KBM-7 (cell line): ENCODE results near the gene HBEGF.

ENCODE experiments used
- DNase-seq: peaks from one replicate; pipeline ENCODE4 v3.0.0-alpha.2; 2015
- in situ Hi-C: fragments of 300-500 bp; cut with MboI; formaldehyde crosslinking; loops from 2 replicates; pipeline ENCODE4 v1.14.3; 2020; ENCODE audit warnings: low sequenced_read_pairs, low pct_unique_long_range_greater_than_20kb, mixed read lengths

The HBEGF gene

DNA sequence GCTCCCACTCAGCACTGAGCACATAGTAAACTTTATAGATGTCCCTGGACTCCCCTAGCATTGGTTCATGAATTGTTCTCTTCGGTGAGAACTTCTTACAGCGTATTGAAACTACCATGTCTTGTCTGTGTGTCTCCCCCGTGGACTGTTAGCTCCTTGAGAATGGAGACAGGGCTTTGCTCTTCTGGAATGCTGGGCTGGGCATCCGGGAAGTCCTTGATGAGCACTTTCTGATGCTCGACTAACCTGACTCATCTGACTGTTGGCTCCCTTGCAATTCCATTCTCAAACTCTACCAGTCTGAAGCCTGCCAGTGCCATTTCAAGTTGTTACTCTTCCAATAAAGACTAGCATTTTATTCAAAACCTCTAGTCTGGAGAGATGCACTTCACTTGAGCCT is 28.5 kb downstream of the HBEGF start:
- DNase-seq: no peak
- in situ Hi-C loops: no loop called here

DNA sequence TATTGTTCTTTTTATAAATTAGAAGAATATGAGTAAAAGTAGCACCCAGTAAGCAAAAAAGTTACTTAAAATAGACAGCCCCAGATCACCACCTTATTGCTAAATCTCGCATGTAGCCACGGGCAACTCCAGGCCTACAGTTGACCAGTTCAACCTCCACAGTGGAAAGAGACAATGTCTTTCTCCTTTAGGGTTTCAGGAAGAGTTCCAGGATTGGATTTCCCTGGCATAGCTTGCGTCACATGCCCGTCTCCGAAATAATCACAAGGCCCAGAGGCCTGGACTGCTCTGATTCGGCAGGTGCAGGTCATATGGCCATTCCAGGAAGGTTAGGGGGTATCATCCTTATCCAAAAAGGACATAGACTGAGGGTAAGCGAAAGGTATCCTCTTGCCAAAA is 33.6 kb downstream of the HBEGF start:
- in situ Hi-C loops: no loop called here
- DNase-seq: no peak

DNA sequence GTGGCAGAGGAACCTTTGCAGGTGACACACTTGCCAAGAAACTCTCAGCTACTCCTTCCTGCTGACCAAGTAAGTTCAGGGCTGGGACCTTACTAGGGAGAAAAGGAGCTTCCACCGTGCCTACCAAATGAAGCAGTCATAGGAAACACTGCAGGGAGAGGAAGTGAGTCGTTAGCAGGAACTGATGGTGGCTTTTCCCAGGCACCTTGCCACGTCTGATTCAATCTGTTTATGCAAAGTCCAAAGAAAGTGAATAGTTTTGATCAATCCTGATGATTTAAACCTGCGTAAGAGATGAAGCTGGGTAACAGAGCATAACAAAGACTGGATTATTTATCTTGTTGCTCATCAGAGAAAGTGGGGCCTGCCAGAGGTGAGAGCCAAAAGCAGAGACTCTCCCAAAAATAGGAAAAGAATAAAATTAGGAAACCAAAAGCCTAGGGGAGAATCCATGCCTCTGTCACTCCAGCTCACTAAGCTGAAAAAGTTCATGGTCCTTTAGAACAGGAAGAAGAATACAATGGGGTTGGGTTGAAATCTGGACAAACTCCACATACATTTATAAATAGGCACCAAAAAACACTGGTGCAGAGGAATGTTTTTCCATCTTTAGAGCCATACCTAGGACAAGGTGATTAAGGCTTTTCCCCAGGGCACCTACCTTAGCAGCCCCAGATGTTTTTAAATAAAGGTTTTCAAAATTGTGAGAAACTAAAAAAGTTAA is 34.2 kb downstream of the HBEGF start:
- peak; percentile 46 for DNase-seq
- in situ Hi-C loops: no loop called here

DNA sequence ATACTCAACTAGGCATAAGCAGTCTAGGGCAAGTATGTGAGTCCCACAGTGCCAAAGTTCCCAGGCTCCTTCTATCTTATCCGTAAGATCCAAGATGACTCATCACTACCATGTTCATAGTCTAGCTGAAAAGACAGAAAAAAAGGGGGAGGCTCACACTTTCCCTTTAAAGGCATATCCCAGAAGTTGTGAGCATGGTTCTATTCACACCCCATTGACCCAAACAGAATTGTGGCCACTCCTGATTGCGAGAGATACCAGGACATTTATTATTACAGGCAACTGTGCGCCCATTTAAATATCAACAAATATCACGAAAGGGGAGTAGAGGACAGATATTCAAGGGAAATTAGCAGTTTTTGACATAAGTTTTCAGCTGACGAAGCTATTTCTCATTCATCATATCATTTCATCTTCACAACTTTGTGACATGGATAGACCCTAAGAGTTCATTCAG is 35.4 kb downstream of the HBEGF start:
- in situ Hi-C loops: no loop called here
- DNase-seq: no peak

DNA sequence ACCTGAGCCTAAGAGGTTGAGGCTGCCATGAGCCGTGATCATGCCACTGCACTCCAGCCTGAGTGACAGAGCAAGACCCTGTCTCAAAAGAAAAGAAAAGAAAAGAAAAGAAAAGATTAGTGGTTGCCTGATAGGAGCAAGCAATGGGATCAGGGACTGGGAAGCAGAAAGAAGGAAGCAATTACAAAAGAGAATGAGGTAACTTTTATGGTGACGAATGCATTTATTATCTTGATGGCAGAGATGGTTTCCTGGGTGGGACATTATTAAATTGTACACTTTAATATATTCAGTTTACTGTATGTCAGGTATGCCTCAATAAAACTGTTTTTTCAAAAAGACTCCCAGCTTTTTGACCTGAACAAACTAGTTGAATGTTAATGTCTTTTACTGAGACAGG is 36.0 kb downstream of the HBEGF start:
- DNase-seq: no peak
- in situ Hi-C loops: no loop called here

DNA sequence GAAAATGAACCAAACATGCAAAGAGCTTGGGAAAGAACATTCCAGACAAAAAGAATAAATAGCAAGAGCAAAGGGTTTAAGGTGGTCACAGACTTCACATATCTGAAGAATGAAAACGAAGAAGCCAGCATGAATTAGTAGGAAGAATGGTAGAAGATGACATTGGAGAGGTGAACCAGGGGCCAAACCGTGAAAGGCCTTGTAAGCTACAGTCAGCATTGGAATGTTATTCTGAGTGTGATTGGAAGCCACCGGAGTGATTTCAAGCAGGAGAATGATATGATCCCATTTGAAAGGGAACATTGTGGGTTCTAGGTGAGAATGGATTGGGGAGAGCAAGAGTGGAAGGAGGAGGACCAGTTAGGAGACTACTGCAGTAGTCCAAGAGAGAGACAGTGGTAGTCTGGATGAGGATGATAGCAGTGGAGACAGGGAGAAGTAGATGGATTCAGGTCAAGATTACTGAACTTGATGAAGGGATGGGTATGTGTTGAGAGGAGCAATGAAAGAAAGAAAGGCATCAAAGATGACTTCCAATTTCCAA is 36.6 kb downstream of the HBEGF start:
- DNase-seq: no peak
- in situ Hi-C loops: no loop called here

DNA sequence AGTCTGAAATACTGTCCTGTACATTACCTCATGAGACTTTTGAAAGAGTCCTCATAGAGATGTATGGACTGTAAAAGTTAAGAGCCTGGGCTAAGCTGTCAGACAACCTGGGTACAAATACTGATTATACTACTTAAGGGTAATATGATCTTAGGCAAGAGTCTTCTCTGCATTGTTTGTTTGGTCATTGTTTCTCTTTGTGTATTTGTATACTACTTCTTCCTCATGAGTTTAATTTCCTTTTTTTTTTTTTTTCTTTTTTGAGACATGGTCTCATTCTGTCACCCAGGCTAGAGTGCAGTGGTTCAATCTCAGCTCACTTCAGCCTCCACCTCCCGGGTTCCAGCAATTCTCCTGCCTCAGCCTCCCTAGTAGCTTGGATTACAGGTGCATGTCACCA is 40.9 kb downstream of the HBEGF start:
- in situ Hi-C loops: no loop called here
- no peak for DNase-seq

DNA sequence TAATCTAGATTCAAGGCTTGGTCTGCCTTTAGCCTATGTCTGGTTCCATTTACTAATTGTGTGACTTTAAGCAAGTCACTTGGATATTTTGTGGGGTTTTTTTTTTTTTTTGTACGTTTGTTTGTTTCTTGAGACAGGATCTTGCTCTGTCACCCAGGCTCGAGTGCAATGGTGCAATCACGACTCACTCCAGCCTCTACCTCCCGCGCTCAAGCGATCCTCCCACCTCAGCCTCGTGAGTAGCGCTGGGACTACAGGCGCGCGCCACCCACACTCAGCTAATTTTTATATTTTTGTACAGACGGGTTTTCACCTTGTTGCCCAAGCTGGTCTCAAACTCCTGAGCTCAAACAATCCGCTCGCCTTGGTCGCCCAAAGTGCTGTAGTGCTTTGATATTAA is 42.4 kb downstream of the HBEGF start:
- DNase-seq: no peak
- in situ Hi-C loops: no loop called here

DNA sequence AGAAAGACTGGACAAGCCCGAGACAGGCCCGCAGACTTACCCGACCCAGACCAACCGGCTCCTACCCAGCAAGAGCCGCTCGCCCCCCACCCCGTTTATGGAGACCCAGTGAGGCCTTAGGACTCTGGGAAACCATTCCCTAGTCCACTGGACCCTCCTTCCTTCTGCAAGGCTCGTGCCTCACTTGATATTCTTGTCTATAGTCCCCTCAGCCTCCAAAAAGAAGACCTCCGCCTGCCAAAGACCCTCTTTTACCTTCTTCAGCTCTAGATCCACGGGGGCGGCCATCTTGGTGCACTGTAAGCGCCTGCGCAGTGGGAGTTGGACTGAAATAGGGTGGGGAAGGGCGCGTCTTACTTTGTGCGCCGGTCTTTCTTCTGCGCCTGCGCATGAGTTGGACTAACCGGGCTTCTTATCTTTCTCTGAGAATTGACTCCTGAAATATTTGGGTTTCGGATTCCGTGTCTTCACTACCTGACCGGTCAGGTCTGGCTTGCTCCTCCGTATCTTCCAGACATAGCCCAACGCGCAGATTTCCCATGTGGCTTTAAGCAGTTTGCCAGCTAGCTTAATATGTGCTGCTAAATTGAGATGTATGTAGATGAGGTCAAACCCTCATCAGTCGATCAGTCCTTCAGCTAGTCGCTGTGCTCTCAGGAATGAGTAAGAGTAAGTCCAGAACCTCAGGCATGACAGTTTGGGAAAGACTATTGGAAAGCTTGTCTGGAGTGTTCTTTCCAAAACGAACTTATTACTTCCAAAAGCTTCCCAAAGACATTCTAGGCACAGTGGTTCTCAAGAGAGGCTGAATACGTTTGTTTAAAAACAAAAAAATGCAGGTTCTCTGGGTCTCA is 43.4 kb downstream of the HBEGF start, which contains the start of gene PFDN1:
PFDN1 (minus strand) TSS at position 316 of the 854 bp plus-strand sequence; CDS start at position 288, 28 bp downstream.
- peak; percentile 94 for DNase-seq
- in situ Hi-C loops: no loop called here

DNA sequence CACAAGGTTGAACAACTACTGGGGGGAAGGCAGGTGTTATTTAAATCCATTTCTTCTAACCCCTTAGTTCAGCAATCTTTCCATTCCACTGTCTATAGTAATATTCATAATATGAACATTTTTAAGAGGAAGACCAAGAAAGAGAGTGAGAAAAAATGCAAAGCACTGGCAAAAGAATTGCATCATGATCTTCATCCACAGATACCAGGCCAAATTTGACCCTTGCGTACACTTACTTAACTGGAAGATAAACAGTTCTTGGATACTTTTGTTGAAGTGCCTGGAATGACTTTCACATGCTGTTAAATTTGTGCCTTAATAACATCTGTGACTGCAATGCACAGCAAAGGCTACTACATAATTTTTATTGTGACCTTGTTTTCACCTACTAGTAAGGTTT is 45.3 kb downstream of the HBEGF start:
- no peak for DNase-seq
- in situ Hi-C loops: no loop called here

DNA sequence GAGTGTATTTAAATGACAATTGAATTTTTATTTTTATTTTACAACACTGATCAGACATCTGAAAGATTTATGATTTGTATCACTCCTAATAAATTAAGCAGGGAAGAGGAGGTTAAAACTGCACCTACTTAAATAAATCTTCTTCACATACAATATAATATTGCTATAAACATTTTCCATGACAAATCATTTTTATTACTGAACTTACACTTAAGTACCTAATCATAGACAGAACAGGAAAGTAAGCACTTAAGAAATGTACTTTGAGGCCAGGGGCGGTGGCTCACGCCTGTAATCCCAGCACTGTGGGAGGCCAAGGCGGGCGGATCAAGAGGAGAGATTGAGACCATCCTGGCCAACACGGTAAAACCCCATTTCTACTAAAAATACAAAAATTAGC is 47.3 kb downstream of the HBEGF start:
- no peak for DNase-seq
- in situ Hi-C loops: no loop called here

DNA sequence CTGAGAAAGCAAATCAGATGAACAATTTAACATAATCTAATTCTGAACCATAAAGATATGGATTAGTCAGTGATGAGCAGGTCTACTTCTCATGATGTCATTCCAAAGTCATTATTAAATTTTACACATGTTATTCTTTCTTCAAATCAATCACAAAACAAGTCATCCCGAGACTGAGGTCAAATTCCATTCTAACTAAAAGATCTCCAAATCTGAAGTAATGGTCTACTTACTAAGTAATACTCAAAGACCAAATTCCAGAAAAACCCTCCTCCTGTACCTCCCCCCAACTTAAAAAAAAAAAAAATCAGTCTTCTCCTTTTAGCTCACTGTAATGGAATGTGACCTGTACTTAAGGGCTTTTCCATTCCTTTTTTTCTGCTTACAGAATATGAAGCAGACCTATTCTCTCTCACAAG is 48.2 kb downstream of the HBEGF start:
- DNase-seq: no peak
- in situ Hi-C loops: no loop called here

DNA sequence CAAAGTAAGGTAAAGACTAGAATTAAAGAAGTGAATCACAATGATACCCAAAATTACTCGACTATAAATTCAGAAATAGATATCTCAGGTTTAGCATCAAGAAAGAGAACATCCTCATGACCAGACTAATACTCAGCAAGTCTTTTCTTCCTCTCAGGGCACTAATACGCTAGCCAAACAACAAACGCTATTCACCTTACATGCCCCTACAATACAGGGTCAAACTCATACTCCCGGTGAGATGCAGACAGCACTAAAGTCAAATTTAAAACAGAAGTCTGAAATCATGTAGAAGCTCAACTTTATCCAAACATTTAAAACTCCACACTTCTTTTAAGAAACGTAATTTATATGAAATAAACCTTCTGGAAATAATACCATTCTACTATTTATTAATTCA is 49.1 kb downstream of the HBEGF start:
- DNase-seq: no peak
- in situ Hi-C loops: no loop called here

DNA sequence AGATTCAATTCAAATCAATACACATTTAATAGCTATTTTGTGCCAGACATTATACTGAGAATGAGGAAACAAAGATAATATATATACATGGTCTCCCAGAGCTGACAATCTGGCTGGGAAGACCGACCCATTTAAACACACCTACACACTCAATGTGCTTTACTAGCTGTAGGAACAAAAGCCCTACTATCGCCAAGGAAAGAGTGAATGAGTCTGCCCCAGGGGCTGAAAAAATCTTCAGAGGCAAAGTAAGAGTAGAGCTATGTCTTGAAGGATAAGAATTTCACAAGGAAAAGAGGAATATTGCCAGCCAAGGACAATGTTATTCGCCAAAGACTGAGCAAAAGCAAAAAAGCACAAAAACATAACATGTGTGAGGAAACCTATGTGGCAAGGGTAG is 50.1 kb downstream of the HBEGF start:
- in situ Hi-C loops: no loop called here
- no peak for DNase-seq

DNA sequence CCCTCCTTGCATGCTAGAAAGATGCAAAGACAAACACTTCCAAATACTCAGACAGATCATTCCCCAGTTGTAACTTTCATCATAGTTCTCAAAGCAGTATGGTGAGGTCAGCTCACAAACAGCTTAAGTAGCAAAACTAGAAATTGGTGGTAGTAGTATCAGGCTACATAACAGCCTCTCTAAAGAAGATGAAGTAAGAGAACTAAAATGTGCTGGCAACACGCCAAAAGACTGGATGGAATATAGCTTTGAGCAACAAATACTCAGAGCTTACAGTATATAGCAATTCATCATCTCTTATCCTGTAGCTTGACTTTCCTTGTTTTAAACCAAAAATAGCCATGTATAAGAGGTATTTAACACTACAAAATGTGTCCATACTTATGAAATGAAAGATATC is 51.0 kb downstream of the HBEGF start:
- peak; percentile 40 for DNase-seq
- in situ Hi-C loops: no loop called here

DNA sequence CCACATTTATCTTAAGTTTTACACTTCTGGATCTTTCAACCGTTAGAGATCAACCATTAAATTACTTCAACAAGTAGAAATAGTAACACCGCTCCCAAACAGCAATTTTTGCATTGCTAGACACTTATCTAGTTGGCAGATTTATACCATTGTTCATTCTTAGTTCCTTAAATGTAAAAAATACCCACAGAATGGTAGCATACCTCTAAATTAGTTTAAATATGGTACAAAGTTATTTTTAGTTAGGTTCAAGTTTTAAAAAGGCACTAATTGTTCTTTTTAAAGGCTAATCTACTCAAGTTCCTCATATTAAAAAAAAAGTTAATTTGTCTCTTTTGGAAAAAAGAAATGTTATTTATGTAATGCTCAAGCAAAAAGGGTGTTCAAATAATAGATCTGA is 51.6 kb downstream of the HBEGF start:
- DNase-seq: no peak
- in situ Hi-C loops: no loop called here

DNA sequence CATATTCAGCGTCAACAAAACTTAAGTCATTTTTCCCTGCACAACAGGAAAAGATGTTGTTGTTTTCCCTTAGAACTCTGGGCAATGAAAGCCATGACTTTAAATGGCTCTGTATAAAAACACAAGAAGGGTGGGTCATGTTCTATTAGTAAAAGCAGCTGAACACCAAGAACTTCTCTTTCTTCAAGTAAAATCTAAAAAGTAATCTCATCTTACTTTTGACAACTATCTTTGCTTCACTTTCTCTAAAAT is 52.6 kb downstream of the HBEGF start:
- in situ Hi-C loops: no loop called here
- DNase-seq: no peak

DNA sequence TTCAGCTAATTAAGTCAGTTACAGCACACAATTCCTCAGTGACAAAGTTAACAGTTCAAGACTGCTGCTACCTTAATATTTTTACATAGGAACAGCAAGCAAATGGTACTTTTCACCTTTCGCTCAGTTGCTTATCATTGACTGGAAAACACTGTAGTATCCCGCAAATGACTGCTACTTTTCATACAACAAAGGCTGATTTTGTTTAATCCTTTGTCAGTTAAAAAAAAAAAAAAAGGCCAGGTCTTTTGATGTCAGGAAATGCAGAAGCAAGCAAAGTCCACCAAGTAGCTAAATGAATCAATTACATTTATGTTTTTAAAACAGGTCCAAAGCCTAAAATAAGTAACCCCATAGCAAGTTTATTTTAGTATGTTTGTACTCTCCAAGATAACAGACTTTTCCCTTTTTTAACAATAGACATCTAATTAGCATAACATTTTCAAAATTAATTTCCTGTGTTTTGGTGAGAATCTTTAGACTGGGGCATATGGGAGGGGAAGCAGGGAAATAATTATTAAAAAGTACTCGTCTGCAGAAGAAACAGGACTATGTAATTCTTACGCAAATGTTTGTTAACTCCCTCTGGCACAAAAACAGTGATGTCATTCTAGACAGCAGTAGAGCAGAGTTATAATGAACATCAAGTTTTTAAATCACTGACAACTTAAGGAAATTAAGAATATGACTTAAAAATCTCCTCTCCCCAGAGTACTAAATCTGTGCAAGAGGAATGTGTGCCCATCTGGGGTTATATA is 53.1 kb downstream of the HBEGF start:
- DNase-seq: no peak
- in situ Hi-C loops: no loop called here

DNA sequence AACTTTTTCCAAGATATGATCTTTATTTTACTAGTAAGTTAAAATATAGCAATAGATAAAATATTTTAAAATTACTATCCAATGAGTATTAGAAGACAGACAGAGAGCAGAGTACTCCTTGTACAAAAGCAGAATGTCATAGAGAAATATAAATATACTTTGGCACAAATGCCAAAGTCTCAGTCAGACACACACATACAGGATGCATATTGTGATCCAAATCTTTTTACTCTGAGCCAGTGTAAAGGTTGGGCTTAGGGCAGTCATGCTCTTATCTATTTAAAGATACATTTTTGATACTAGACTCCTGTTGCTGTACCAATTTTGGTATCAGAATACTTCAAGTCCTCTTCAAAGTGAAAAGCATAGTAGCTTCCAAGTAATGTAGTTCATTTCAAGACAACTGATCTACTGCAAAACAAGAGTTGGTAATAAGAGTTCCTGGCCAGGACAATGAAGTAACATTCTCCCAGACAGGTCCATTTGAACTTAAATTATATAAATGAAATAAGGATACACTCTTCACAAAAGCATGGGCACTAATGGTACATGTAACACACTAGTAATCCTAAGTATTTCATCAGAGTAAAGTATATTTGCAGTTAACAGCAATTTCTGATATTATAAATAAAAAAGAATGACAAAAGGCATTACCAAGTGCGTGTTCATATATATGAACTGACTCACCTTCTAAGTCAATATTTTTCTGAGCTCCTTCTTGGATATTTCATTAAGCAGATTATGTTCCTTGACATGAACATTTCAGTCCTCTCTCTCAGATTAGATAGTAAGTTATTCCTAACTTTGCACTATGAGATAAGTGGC is 54.0 kb downstream of the HBEGF start:
- in situ Hi-C loops: no loop called here
- DNase-seq: no peak
